Measurements from ENCODE around the gene TSHZ2. TPM values are rescaled to one million over a fixed set of nuclear protein-coding genes. Genes with fewer than 3 reads are reported as not detected.

TSHZ2 gene
- total and polyA plus RNA-seq, 2 donors (not counting 3 experiments of a cell fraction or from before 2014, with no cell fraction given), result not detected

- H3K4me3 ChIP-seq (replicated peaks in 1 of 3; ENCODE audit: insufficient read depth in 1 of 3, low read depth in 1 of 3, low read length in 3 of 3), result no peak overlapping the region
- H3K9ac ChIP-seq (replicated peaks; ENCODE audit: extremely low read depth, insufficient read depth, low read length), result no peak overlapping the region
- POLR2A ChIA-PET, result no interaction called here
- H3K4me2 ChIP-seq (ENCODE audit: insufficient read depth, low read length), result no peak overlapping the region
- no peak overlapping the region for H2AFZ ChIP-seq (ENCODE audit: low read depth, low read length)
- FAIRE-seq (no peak), DNase-seq (ENCODE audit: low read depth, low spot score) (no peak)
- CTCF ChIA-PET, result interaction anchor here (0.8 to 2.7 kb wide), 4 partner anchors 333 to 903 kb away, joined by 3 to 102 read pairs (median 6); no protein-coding TSS in a partner anchor
- H3K36me3 ChIP-seq (ENCODE audit: control insufficient read depth in 2 of 2, extremely low read depth in 1 of 2, insufficient read depth in 2 of 2, low read length in 2 of 2), result no peaks in the 10 kb centered on the region
- H3K27me3 ChIP-seq (ENCODE audit: control insufficient read depth in 2 of 2, insufficient read depth in 2 of 2, low read length in 2 of 2), result no peaks in the 10 kb centered on the region
- H3K4me1 ChIP-seq (ENCODE audit: control insufficient read depth, extremely low read depth, insufficient read depth, low read length), result no peaks in the 10 kb centered on the region
- H3K9me1 ChIP-seq (replicated peaks; ENCODE audit: control insufficient read depth, extremely low read depth, insufficient read depth, low read length), result no peaks in the 10 kb centered on the region
- no peaks in the 10 kb centered on the region for H4K20me1 ChIP-seq (replicated peaks; ENCODE audit: control insufficient read depth, extremely low read depth, insufficient read depth, low read length)
- no peaks in the 10 kb centered on the region for H3K9me3 ChIP-seq (replicated peaks; ENCODE audit: control insufficient read depth, insufficient read depth, low read length)
- dilution Hi-C loops (cut with MboI; ENCODE audit: extremely low pct_ligation_motif_present, low sequenced_read_pairs) (no loop called here), intact Hi-C loops (cut with micrococcal nuclease) (no loop called here)
- no peak overlapping the region for H3K27ac ChIP-seq (ENCODE audit: insufficient read depth, low read depth, low read length)
- H3K79me2 ChIP-seq (ENCODE audit: control insufficient read depth, insufficient read depth, low read length), result no peaks in the 10 kb centered on the region
- no peak for TF ChIP-seq POLR2AphosphoS5 (IDR thresholded peaks at IDR 0.05; ENCODE audit: insufficient read depth, low read depth, low read length)
- no peak for TF ChIP-seq CTCF (IDR thresholded peaks at IDR 0.05; ENCODE audit: extremely low read depth in 1 of 2, insufficient read depth in 1 of 2, low read depth in 1 of 2, low read length in 2 of 2)
- no TSS peak for BruUV-seq (replicated peaks)
Measured at GRCh38 chr20:53215166-53215565, 243.0 kb downstream of the TSHZ2 start.

GRCh38 chr20:53216478-53216855 lies 244.3 kb downstream of the TSHZ2 start:
- no TSS peak for BruUV-seq (replicated peaks)
- POLR2A ChIA-PET, result no interaction called here
- intact Hi-C loops (cut with micrococcal nuclease) (loop anchor here (2.0 kb wide), 1 partner anchor 974 kb away; no protein-coding TSS in a partner anchor), dilution Hi-C loops (cut with MboI; ENCODE audit: extremely low pct_ligation_motif_present, low sequenced_read_pairs) (no loop called here)
- H3K27ac ChIP-seq (ENCODE audit: insufficient read depth, low read depth, low read length), result no peak overlapping the region
- no peaks in the 10 kb centered on the region for H4K20me1 ChIP-seq (replicated peaks; ENCODE audit: control insufficient read depth, extremely low read depth, insufficient read depth, low read length)
- H3K4me3 ChIP-seq (replicated peaks in 1 of 3; ENCODE audit: insufficient read depth in 1 of 3, low read depth in 1 of 3, low read length in 3 of 3), result no peak overlapping the region
- H3K9me1 ChIP-seq (replicated peaks; ENCODE audit: control insufficient read depth, extremely low read depth, insufficient read depth, low read length), result no peaks in the 10 kb centered on the region
- H3K79me2 ChIP-seq (ENCODE audit: control insufficient read depth, insufficient read depth, low read length), result no peaks in the 10 kb centered on the region
- TF ChIP-seq FOS (IDR thresholded peaks at IDR 0.05; ENCODE audit: borderline replicate concordance, insufficient read depth, low read length), result no peak
- TF ChIP-seq POLR2AphosphoS5 (IDR thresholded peaks at IDR 0.05; ENCODE audit: insufficient read depth, low read depth, low read length), result no peak
- TF ChIP-seq GATA2 (IDR thresholded peaks at IDR 0.05; ENCODE audit: insufficient read depth, insufficient read length, low read depth, low read length), result no peak
- TF ChIP-seq EZH2 (IDR thresholded peaks at IDR 0.05; ENCODE audit: borderline replicate concordance, low read depth, low read length, severe bottlenecking), result no peak
- TF ChIP-seq CTCF (IDR thresholded peaks at IDR 0.05; ENCODE audit: extremely low read depth in 1 of 2, insufficient read depth in 1 of 2, low read depth in 1 of 2, low read length in 2 of 2), result no peak
- TF ChIP-seq JUN (IDR thresholded peaks at IDR 0.05; ENCODE audit: borderline replicate concordance, insufficient read depth, insufficient read length, low read depth), result no peak
- TF ChIP-seq MYC (IDR thresholded peaks at IDR 0.05; ENCODE audit: low read depth, low read length), result no peak
- TF ChIP-seq MAX (IDR thresholded peaks at IDR 0.05; ENCODE audit: insufficient read depth, insufficient read length), result no peak
- no peak for TF ChIP-seq POLR2A (IDR thresholded peaks at IDR 0.05; ENCODE audit: low read depth, low read length)
- CTCF ChIA-PET, result interaction anchor here (0.6 to 2.7 kb wide), 8 partner anchors 331 to 1088 kb away, joined by 3 to 102 read pairs (median 4); no protein-coding TSS in a partner anchor
- H3K4me2 ChIP-seq (ENCODE audit: insufficient read depth, low read length), result no peak overlapping the region
- H3K36me3 ChIP-seq (ENCODE audit: control insufficient read depth in 2 of 2, extremely low read depth in 1 of 2, insufficient read depth in 2 of 2, low read length in 2 of 2), result no peaks in the 10 kb centered on the region
- H3K27me3 ChIP-seq (ENCODE audit: control insufficient read depth in 2 of 2, insufficient read depth in 2 of 2, low read length in 2 of 2), result no peaks in the 10 kb centered on the region
- DNase-seq (ENCODE audit: low read depth, low spot score) (no peak), FAIRE-seq (no peak)
- no peak overlapping the region for H3K9ac ChIP-seq (replicated peaks; ENCODE audit: extremely low read depth, insufficient read depth, low read length)
- no peaks in the 10 kb centered on the region for H3K4me1 ChIP-seq (ENCODE audit: control insufficient read depth, extremely low read depth, insufficient read depth, low read length)
- no peaks in the 10 kb centered on the region for H3K9me3 ChIP-seq (replicated peaks; ENCODE audit: control insufficient read depth, insufficient read depth, low read length)
- H2AFZ ChIP-seq (ENCODE audit: low read depth, low read length), result no peak overlapping the region
